Endothelial cell of umbilical vein (primary cell): ENCODE measurements around the gene GRAMD1B. TPM values are rescaled to one million over a fixed set of nuclear protein-coding genes. Genes with fewer than 3 reads are reported as not detected.

Experiments
- BruUV-seq: library from RNA; stranded (reverse); fragments of 400-500 nt; replicated peaks from 2 replicates; lab custom pipeline; 2021; lab: Mats Ljungman, UMichigan
- CTCF ChIA-PET: fragments of 300-600, 350-600 bp; sonication (Branson Sonifier 250); formaldehyde crosslinking; loops from one replicate; lab custom pipeline; 2021; ENCODE audit warnings: antibody characterized with exemption, inconsistent platforms; lab: Charles Lee
- POLR2A ChIA-PET: fragments of 300-600, 350-600 bp; sonication (Branson Sonifier 250); formaldehyde crosslinking; loops from one replicate; lab custom pipeline; 2021; ENCODE audit warnings: antibody characterized with exemption, inconsistent platforms; lab: Charles Lee
- DNase-seq: peaks from one replicate; pipeline ENCODE4 v3.0.0-alpha.2; 2011; ENCODE audit warnings: low read depth, low spot score
- FAIRE-seq: peaks from 2 replicates; lab custom pipeline; 2011; peaks lifted over from hg19 to GRCh38; lab: Jason Lieb, UNC
- H2AFZ ChIP-seq: 2 replicates; pipeline ENCODE4 v1.6.0; 2012; ENCODE audit warnings: low read depth, low read length, control low read depth, inconsistent platforms
- H3K27ac ChIP-seq: 2 replicates; pipeline ENCODE4 v1.5.1; 2011; ENCODE audit warnings: low read depth, mild to moderate bottlenecking, control low read depth, low read length, moderate library complexity; ENCODE audit not compliant: insufficient read depth
- H3K27me3 ChIP-seq, 2 experiments: 2 replicates each; pipeline versions ENCODE4 v1.6.0 to v1.6.1; 2011; ENCODE audit warnings: low read length in 2 of 2, mixed read lengths in 1 of 2; ENCODE audit not compliant: control insufficient read depth in 2 of 2, insufficient read depth in 2 of 2
- H3K36me3 ChIP-seq, 2 experiments: 2 replicates in 1 of 2; 3 replicates in 1 of 2; pipeline ENCODE4 v1.5.1; 2011; ENCODE audit warnings: low read length in 2 of 2, mild to moderate bottlenecking in 1 of 2, moderate library complexity in 1 of 2; ENCODE audit not compliant: control insufficient read depth in 2 of 2, insufficient read depth in 2 of 2; ENCODE audit errors: extremely low read depth in 1 of 2
- H3K4me1 ChIP-seq: 3 replicates; pipeline ENCODE4 v1.5.1; 2011; ENCODE audit warnings: mild to moderate bottlenecking, low read length; ENCODE audit not compliant: control insufficient read depth, insufficient read depth; ENCODE audit errors: extremely low read depth
- H3K4me2 ChIP-seq: 2 replicates; pipeline ENCODE4 v1.6.1; 2011; ENCODE audit warnings: low read length, control low read depth, mixed read lengths; ENCODE audit not compliant: insufficient read depth
- H3K4me3 ChIP-seq, 3 experiments: fragments of 200-600 bp in 1 of 3; sonication (generic), shearing (Covaris generic) in 1 of 3; replicated peaks in 1 of 3; 2 replicates each; pipeline ENCODE4 v1.5.1; 2011 to 2016; ENCODE audit warnings: control low read depth in 3 of 3, low read length in 3 of 3, mild to moderate bottlenecking in 2 of 3, inconsistent platforms in 1 of 3, low read depth in 1 of 3, moderate library complexity in 1 of 3; ENCODE audit not compliant: insufficient read depth in 1 of 3
- H3K79me2 ChIP-seq: 2 replicates; pipeline ENCODE4 v1.6.0; 2012; ENCODE audit warnings: low read length, inconsistent platforms; ENCODE audit not compliant: control insufficient read depth, insufficient read depth
- H3K9ac ChIP-seq: replicated peaks from 2 replicates; pipeline ENCODE3; 2011; ENCODE audit warnings: low read length, control low read depth; ENCODE audit not compliant: insufficient read depth; ENCODE audit errors: extremely low read depth
- H3K9me1 ChIP-seq: replicated peaks from 3 replicates; pipeline ENCODE4 v1.6.0; 2011; ENCODE audit warnings: mild to moderate bottlenecking, low read length; ENCODE audit not compliant: control insufficient read depth, insufficient read depth; ENCODE audit errors: extremely low read depth
- H3K9me3 ChIP-seq: replicated peaks from 2 replicates; pipeline ENCODE4 v1.5.1; 2012; ENCODE audit warnings: low read length, inconsistent platforms; ENCODE audit not compliant: control insufficient read depth, insufficient read depth
- H4K20me1 ChIP-seq: replicated peaks from 2 replicates; pipeline ENCODE3; 2011; ENCODE audit warnings: mild to moderate bottlenecking, low read length; ENCODE audit not compliant: control insufficient read depth, insufficient read depth; ENCODE audit errors: extremely low read depth
- CTCF ChIP-seq, 2 donors: IDR thresholded peaks; 1 replicate in 1 of 2; 2 replicates in 1 of 2; pipeline ENCODE4 v1.5.1; 2011; ENCODE audit warnings: low read length in 2 of 2, mild to moderate bottlenecking in 2 of 2, moderate library complexity in 2 of 2, control low read depth in 1 of 2, inconsistent platforms in 1 of 2, low read depth in 1 of 2; ENCODE audit not compliant: insufficient read depth in 1 of 2; ENCODE audit errors: extremely low read depth in 1 of 2
- EZH2 ChIP-seq: IDR thresholded peaks from 2 replicates; pipeline ENCODE4 v1.6.1; 2012; ENCODE audit warnings: borderline replicate concordance, low read depth, mild to moderate bottlenecking, moderate library complexity, low read length, inconsistent platforms; ENCODE audit not compliant: severe bottlenecking
- FOS ChIP-seq: IDR thresholded peaks from 2 replicates; pipeline ENCODE4 v1.6.1; 2011; ENCODE audit warnings: mild to moderate bottlenecking, low read length, moderate library complexity, borderline replicate concordance; ENCODE audit not compliant: insufficient read depth
- GATA2 ChIP-seq: IDR thresholded peaks from 2 replicates; pipeline ENCODE4 v1.7.0; 2011; ENCODE audit warnings: low read depth, mild to moderate bottlenecking, moderate library complexity, mixed read lengths, low read length; ENCODE audit not compliant: insufficient read length, insufficient read depth
- JUN ChIP-seq: IDR thresholded peaks from 2 replicates; pipeline ENCODE4 v1.6.1; 2011; ENCODE audit warnings: borderline replicate concordance, low read depth; ENCODE audit not compliant: insufficient read length, insufficient read depth
- MAX ChIP-seq: IDR thresholded peaks from 2 replicates; pipeline ENCODE4 v1.6.1; 2011; ENCODE audit not compliant: insufficient read depth, insufficient read length
- MYC ChIP-seq: IDR thresholded peaks from one replicate; pipeline ENCODE4 v1.6.1; 2011; ENCODE audit warnings: mild to moderate bottlenecking, low read depth, low read length
- POLR2A ChIP-seq: IDR thresholded peaks from 2 replicates; pipeline ENCODE4 v1.6.1; 2012; ENCODE audit warnings: low read depth, mild to moderate bottlenecking, control low read depth, low read length
- POLR2AphosphoS5 ChIP-seq: IDR thresholded peaks from 2 replicates; pipeline ENCODE4 v1.6.1; 2012; ENCODE audit warnings: low read depth, mild to moderate bottlenecking, control low read depth, low read length, moderate library complexity; ENCODE audit not compliant: insufficient read depth
- dilution Hi-C: fragments of 300-500 bp; cut with MboI; formaldehyde crosslinking; loops from one replicate; pipeline ENCODE4 v1.15.0; 2019; ENCODE audit warnings: low sequenced_read_pairs; ENCODE audit not compliant: extremely low pct_ligation_motif_present
- intact Hi-C: fragments of 100-400 bp; cut with micrococcal nuclease; formaldehyde crosslinking; loops from one replicate; pipeline ENCODE4 v1.10.0; 2022
- polyA plus RNA-seq, 4 experiments: library from polyadenylated mRNA; depleted of rRNA in 3 of 4; stranded (reverse) in 3 of 4; unstranded in 1 of 4; fragments of >200 nt; gene quantifications; 2 replicates each; pipeline versions ENCODE4 v1.2.1 to v1.2.3, GENCODE V29; 2011 to 2012; ENCODE audit warnings: missing spikeins in 1 of 4
- total RNA-seq: library from RNA; stranded (reverse); gene quantifications from 2 replicates; pipeline ENCODE4 v1.2.3, GENCODE V29; 2021

The GRAMD1B gene
- total and polyA plus RNA-seq, 2 donors (not counting 3 experiments of a cell fraction or from before 2014, with no cell fraction given) = 5.1 to 11.1 TPM

GRCh38 chr11:123575441-123575840 lies 145.4 kb downstream of the GRAMD1B start:
- Histone ChIP-seq H4K20me1 (no peaks in the 10 kb centered on the region), H3K4me2 (no peak overlapping the region), H3K36me3 (no peaks in the 10 kb centered on the region), H3K79me2 (no peaks in the 10 kb centered on the region), H3K4me3 (no peak overlapping the region), H3K9ac (no peak overlapping the region), H3K27ac (no peak overlapping the region), H2AFZ (no peak overlapping the region), H3K27me3 (peaks cover 2 to 8% of the 10 kb centered on the region in 2 experiments), H3K9me1 (no peaks in the 10 kb centered on the region), H3K4me1 (no peaks in the 10 kb centered on the region), H3K9me3 (no peaks in the 10 kb centered on the region)
- CTCF ChIA-PET = interaction anchor here (1.7 to 2.1 kb wide), 4 partner anchors 14 to 131 kb away, joined by 15 to 31 read pairs (median 18); no protein-coding TSS in a partner anchor
- no peak for DNase-seq
- TF ChIP-seq POLR2AphosphoS5 (no peak), JUN (no peak), MAX (no peak), MYC (no peak), EZH2 (no peak), FOS (no peak), POLR2A (no peak)
- dilution Hi-C loops (no loop called here), intact Hi-C loops (no loop called here)
- FAIRE-seq = no peak
- BruUV-seq = no TSS peak
- POLR2A ChIA-PET = no interaction called here

- Histone ChIP-seq H3K36me3 (no peaks in the 10 kb centered on the region), H3K4me1 (no peaks in the 10 kb centered on the region), H4K20me1 (no peaks in the 10 kb centered on the region), H3K79me2 (no peaks in the 10 kb centered on the region), H3K9ac (no peak overlapping the region), H3K27ac (no peak overlapping the region), H3K4me2 (no peak overlapping the region), H3K4me3 (no peak overlapping the region), H3K27me3 (peaks cover 2 to 8% of the 10 kb centered on the region in 2 experiments), H3K9me3 (no peaks in the 10 kb centered on the region), H2AFZ (no peak overlapping the region), H3K9me1 (no peaks in the 10 kb centered on the region)
- FAIRE-seq (no peak), DNase-seq (no peak)
- intact Hi-C loops (loop anchor here (1.0 kb wide), 1 partner anchor 473 kb away; no protein-coding TSS in a partner anchor), dilution Hi-C loops (no loop called here)
- BruUV-seq = no TSS peak
- ChIA-PET CTCF (interaction anchor here (0.8 to 2.1 kb wide), 23 partner anchors 10 to 168 kb away, joined by 3 to 31 read pairs (median 6); no protein-coding TSS in a partner anchor), POLR2A (no interaction called here)
- TF ChIP-seq JUN (no peak), GATA2 (no peak), FOS (no peak), MYC (no peak), EZH2 (no peak), CTCF (IDR thresholded peaks at IDR 0.05; ENCODE audit: extremely low read depth in 1 of 2, insufficient read depth in 1 of 2, low read depth in 1 of 2, low read length in 2 of 2) (no peak), MAX (no peak), POLR2AphosphoS5 (no peak), POLR2A (no peak)
These were observed 146.0 kb downstream of the GRAMD1B start for GRCh38 chr11:123576082-123576481.
